Peyer's patch (tissue), 4 donors: Measurements from ENCODE around the gene FAM167B. TPM values are rescaled to one million over a fixed set of nuclear protein-coding genes. Genes with fewer than 3 reads are reported as not detected.
A peak's percentile ranks its signal among the peaks of the same experiment; 100 is the strongest.
"Not testable (repeated sequence)": the region's sequence is repeated elsewhere in the genome, so short reads cannot be mapped to it uniquely, and the experiment has no call there.

ENCODE experiments used
- DNase-seq, 3 donors: peaks; one replicate each; pipeline ENCODE4 v3.0.0-alpha.2; 2017 to 2019
- H3K27ac ChIP-seq, 4 donors: fragments of 200-600 bp; sonication (generic); one replicate each; pipeline ENCODE4 v1.5.1; 2016 to 2019
- H3K27me3 ChIP-seq, 2 donors: fragments of 200-600 bp; sonication (generic); one replicate each; pipeline ENCODE4 v1.5.1; 2019
- H3K36me3 ChIP-seq, 3 donors: fragments of 200-600 bp; sonication (generic); one replicate each; pipeline ENCODE4 v1.5.1; 2016 to 2019
- H3K4me1 ChIP-seq, 4 donors: fragments of 200-600 bp; sonication (generic); one replicate each; pipeline ENCODE4 v1.5.1; 2016 to 2019
- H3K4me3 ChIP-seq, 4 donors: fragments of 200-600 bp; sonication (generic); 1 replicate in 3 of 4; 2 replicates in 1 of 4; pipeline ENCODE4 v1.5.1; 2016 to 2019; ENCODE audit warnings: mild to moderate bottlenecking in 1 of 4
- H3K9me3 ChIP-seq, 4 donors: fragments of 200-600 bp; sonication (generic); one replicate each; pipeline ENCODE4 v1.5.1; 2016 to 2019; ENCODE audit warnings: mild to moderate bottlenecking in 1 of 4
- POLR2A ChIP-seq, 2 donors: fragments of 450-650 bp; IDR thresholded peaks; one replicate each; pipeline ENCODE4 v1.5.1; 2017; ENCODE audit warnings: antibody characterized with exemption in 2 of 2, mild to moderate bottlenecking in 2 of 2, moderate library complexity in 2 of 2
- total RNA-seq, 4 donors: library from RNA; depleted of rRNA; stranded (reverse); fragments of >200 nt; gene quantifications; one replicate each; pipeline ENCODE4 v1.1.0, GENCODE V29; 2016
- TF ChIP-seq, protein P1 (sequence below), 6 experiments: fragments of 450-650 bp in 4 of 6; fragments of 200-600 bp in 2 of 6; sonication (generic) in 1 of 6; IDR thresholded peaks; one replicate each; pipeline ENCODE4 v1.5.1; 2017 to 2019; ENCODE audit warnings: antibody characterized with exemption in 6 of 6, mild to moderate bottlenecking in 3 of 6, moderate library complexity in 1 of 6

Gene FAM167B
- total RNA-seq, 4 donors from 2014 or later, result 4.1 to 5.1 TPM; not detected in 2

DNA sequence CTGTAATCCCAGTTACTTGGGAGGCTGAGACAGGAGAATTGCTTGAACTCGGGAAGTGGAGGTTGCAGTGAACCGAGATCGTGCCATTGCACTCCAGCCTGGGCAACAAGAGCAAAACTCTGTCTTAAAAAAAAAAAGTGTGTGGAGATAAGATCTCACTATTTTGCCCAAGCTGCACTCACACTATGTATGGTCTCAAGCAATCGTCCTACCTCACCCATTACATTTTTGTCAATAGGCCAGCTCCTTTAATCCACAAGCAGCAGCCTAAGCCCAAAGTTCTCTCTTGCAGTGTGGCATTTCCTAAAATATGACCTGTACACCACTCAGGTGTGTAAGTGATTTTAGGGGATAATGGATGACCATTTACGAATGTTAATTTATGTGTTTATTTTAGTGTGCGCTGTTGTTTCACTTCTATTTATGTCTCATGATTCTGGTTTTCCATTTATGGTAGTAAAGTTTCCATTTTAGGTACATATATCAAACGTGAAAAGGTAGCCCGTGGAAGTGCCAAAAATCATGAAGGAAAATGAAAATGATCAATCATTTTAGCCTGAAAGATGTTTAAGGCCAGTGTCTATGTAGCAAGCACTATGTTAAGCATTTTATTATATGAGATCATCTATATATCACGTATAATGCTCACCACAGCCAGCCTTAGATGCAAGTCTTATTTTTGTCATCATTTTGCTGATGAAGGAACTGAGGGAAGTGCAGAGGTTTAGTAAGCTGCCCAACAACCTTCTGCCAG lies 9.6 kb downstream of the FAM167B start:
- Histone ChIP-seq H3K27ac (peak overlapping the region in 3 of 4 donors; percentile 43 to 94 (median 87)), H3K27me3 (no peaks in the 10 kb centered on the region), H3K4me1 (peaks cover 0 to 20% (median 6%) of the 10 kb centered on the region in 4 donors), H3K9me3 (no peaks in the 10 kb centered on the region), H3K4me3 (peak overlapping the region in 2 of 4 donors; percentile 7 to 12), H3K36me3 (no peaks in the 10 kb centered on the region)
- no peak for DNase-seq
- TF ChIP-seq, protein P1, sequence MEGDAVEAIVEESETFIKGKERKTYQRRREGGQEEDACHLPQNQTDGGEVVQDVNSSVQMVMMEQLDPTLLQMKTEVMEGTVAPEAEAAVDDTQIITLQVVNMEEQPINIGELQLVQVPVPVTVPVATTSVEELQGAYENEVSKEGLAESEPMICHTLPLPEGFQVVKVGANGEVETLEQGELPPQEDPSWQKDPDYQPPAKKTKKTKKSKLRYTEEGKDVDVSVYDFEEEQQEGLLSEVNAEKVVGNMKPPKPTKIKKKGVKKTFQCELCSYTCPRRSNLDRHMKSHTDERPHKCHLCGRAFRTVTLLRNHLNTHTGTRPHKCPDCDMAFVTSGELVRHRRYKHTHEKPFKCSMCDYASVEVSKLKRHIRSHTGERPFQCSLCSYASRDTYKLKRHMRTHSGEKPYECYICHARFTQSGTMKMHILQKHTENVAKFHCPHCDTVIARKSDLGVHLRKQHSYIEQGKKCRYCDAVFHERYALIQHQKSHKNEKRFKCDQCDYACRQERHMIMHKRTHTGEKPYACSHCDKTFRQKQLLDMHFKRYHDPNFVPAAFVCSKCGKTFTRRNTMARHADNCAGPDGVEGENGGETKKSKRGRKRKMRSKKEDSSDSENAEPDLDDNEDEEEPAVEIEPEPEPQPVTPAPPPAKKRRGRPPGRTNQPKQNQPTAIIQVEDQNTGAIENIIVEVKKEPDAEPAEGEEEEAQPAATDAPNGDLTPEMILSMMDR (IDR thresholded peaks at IDR 0.05), result no peak
- TF ChIP-seq POLR2A (IDR thresholded peaks at IDR 0.05), result no peak

GRCh38 chr1:32257227-32257508 lies 10.1 kb downstream of the FAM167B start:
- Histone ChIP-seq H3K4me3 (no peak overlapping the region), H3K4me1 (peaks cover 0 to 16% (median 6%) of the 10 kb centered on the region in 4 donors), H3K27me3 (no peaks in the 10 kb centered on the region), H3K36me3 (no peaks in the 10 kb centered on the region), H3K9me3 (no peaks in the 10 kb centered on the region), H3K27ac (peak overlapping the region in 1 of 4 donors; percentile 94)
- DNase-seq, result no peak
- TF ChIP-seq, protein P1 (IDR thresholded peaks at IDR 0.05), result no peak
- no peak for TF ChIP-seq POLR2A (IDR thresholded peaks at IDR 0.05)

- not testable (repeated sequence) for H3K9me3 ChIP-seq, H3K27me3 ChIP-seq, H3K4me3 ChIP-seq, DNase-seq, H3K36me3 ChIP-seq
- Histone ChIP-seq H3K4me1 (peaks cover 0 to 10% (median 2%) of the 10 kb centered on the region in 4 donors), H3K27ac (peak overlapping the region in 1 of 4 donors; percentile 57)
Observed at GRCh38 chr1:32263236-32263593, 16.2 kb downstream of the FAM167B start.

GRCh38 chr1:32263744-32264143 lies 16.7 kb downstream of the FAM167B start:
- no peaks in the 10 kb centered on the region for H3K27me3 ChIP-seq
- H3K36me3 ChIP-seq, result no peaks in the 10 kb centered on the region
- H3K4me3 ChIP-seq, result no peak overlapping the region
- H3K9me3 ChIP-seq, result no peaks in the 10 kb centered on the region
- TF ChIP-seq, protein P1 (IDR thresholded peaks at IDR 0.05), result no peak
- no peak for TF ChIP-seq POLR2A (IDR thresholded peaks at IDR 0.05)
- peak overlapping the region in 2 of 4 donors; percentile 1 to 57 for H3K27ac ChIP-seq
- H3K4me1 ChIP-seq, result peaks cover 0 to 10% (median 2%) of the 10 kb centered on the region in 4 donors
- no peak for DNase-seq

DNA sequence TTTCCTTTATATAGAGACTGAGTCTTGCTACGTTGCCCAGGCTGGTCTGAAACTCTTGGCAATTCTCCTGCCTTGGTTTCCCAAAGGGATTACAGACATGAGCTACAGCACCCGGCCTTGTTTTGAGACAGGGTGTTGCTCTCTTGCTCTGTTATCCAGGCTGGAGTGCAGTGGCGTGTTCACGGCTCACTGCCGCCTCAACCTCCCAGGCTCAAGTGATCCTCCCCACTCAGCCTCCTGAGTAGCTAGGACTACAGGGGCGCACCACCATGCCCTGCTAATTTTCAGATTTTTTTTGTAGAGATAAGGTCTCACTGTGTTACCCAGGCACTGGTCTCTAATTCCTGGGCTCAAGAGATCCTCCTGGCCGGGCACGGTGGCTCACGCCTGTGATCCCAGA lies 18.8 kb downstream of the FAM167B start:
- no peak overlapping the region for H3K27ac ChIP-seq
- H3K9me3 ChIP-seq, result no peaks in the 10 kb centered on the region
- TF ChIP-seq POLR2A (IDR thresholded peaks at IDR 0.05), result no peak
- TF ChIP-seq, protein P1 (IDR thresholded peaks at IDR 0.05), result no peak
- no peaks in the 10 kb centered on the region for H3K27me3 ChIP-seq
- no peak overlapping the region for H3K4me3 ChIP-seq
- no peak for DNase-seq
- H3K4me1 ChIP-seq, result peaks cover 0 to 10% (median 2%) of the 10 kb centered on the region in 4 donors
- H3K36me3 ChIP-seq, result no peaks in the 10 kb centered on the region

- peaks cover 0 to 10% (median 2%) of the 10 kb centered on the region in 4 donors for H3K4me1 ChIP-seq
- no peaks in the 10 kb centered on the region for H3K36me3 ChIP-seq
- TF ChIP-seq, protein P1 (IDR thresholded peaks at IDR 0.05), result no peak
- no peak for TF ChIP-seq POLR2A (IDR thresholded peaks at IDR 0.05)
- H3K9me3 ChIP-seq, result no peaks in the 10 kb centered on the region
- H3K27ac ChIP-seq, result peak overlapping the region in 2 of 4 donors; percentile 30 to 52
- H3K4me3 ChIP-seq, result no peak overlapping the region
- DNase-seq, result no peak
- no peaks in the 10 kb centered on the region for H3K27me3 ChIP-seq
Observed at GRCh38 chr1:32266921-32267591, 20.0 kb downstream of the FAM167B start.
